GM12873 (cell line): ENCODE data around the gene SWAP70.

Experiments used
- TF ChIP-seq, protein P1 (sequence below): IDR thresholded peaks from 2 replicates; pipeline ENCODE4 v1.5.1; 2012; ENCODE audit warnings: low read depth, mild to moderate bottlenecking, moderate library complexity, low read length, control low read depth; ENCODE audit not compliant: insufficient read depth; ENCODE audit errors: missing control alignments

Gene SWAP70

GRCh38 chr11:9717719-9718118, 53.8 kb downstream of the SWAP70 start:
- TF ChIP-seq, protein P1, sequence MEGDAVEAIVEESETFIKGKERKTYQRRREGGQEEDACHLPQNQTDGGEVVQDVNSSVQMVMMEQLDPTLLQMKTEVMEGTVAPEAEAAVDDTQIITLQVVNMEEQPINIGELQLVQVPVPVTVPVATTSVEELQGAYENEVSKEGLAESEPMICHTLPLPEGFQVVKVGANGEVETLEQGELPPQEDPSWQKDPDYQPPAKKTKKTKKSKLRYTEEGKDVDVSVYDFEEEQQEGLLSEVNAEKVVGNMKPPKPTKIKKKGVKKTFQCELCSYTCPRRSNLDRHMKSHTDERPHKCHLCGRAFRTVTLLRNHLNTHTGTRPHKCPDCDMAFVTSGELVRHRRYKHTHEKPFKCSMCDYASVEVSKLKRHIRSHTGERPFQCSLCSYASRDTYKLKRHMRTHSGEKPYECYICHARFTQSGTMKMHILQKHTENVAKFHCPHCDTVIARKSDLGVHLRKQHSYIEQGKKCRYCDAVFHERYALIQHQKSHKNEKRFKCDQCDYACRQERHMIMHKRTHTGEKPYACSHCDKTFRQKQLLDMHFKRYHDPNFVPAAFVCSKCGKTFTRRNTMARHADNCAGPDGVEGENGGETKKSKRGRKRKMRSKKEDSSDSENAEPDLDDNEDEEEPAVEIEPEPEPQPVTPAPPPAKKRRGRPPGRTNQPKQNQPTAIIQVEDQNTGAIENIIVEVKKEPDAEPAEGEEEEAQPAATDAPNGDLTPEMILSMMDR, result no peak

- TF ChIP-seq, protein P1, result no peak
Observed at GRCh38 chr11:9718147-9718546, 54.3 kb downstream of the SWAP70 start.

DNA sequence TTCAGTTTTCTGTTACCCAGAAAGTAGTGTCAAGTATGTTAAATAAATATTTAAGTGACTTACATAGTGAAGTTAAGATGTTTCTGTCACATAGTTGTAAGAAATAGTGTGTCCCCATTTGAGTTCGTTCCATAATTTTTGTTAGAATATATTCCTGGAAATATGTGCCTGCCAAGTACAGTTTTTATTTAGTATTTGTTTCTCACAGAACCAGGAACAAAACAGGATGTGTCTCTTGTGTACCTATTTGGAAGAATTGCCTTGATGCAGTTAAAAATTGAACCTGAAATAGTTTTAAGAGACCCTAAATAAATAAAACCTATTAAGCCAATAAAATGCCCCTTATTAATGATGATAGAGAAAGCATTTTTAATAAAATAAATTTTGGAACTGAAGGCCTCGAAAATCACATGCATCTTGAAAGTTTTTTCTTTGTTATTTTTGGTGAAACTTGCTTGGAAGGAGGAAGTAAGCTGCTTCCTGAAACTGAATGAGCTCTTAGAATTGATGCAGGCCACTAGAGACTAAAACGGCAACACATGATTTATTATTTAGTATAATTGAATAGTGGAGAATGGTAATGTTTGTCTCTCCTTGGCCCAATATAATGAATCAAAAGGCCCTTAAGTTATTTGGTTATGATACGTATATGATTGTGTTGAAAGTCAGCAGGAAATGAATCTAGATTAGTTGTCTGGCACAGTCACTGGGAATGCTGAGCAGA, 55.9 kb downstream of the SWAP70 start:
- TF ChIP-seq, protein P1, result no peak

GRCh38 chr11:9720290-9720630, 56.4 kb downstream of the SWAP70 start:
- TF ChIP-seq, protein P1, result no peak

DNA sequence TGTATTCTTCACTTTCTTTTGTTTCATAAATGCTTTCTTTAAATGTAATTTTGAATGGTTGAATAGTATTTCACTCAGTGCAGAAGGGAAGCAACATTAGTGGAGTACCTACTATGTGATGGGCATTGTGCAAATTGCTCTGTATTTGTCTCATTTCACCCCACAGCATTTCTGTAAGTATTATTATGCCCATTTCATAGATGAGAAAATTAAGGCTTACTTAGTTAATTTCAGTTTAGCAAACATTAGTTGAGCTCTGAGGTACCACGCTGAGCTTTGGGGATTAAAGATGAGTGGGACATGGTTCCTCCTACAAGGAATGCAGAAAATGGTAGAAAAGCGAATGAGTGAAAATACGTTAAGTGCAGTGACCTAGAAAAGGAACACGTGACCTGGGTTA, 58.1 kb downstream of the SWAP70 start:
- TF ChIP-seq, protein P1, result no peak

DNA sequence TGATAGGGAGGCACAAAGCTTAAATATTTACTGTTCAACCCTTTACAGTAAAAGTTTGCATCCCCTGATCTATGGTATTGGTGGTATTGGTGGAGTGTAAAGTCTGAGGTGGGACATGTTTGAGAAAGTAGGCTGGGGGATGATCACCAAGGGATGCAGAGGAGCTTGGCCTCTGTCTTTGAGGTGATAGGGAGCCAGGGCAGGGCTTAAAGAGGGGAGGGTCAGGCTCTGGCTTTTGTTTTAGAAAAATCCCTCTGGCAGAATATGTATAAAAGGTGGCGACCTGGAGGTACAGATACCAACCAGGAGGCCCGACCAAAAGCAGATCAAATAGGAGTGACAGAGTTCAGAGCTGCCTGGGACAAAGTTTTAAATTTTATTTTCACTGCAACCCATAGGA, 59.0 kb downstream of the SWAP70 start:
- TF ChIP-seq, protein P1, result no peak

DNA sequence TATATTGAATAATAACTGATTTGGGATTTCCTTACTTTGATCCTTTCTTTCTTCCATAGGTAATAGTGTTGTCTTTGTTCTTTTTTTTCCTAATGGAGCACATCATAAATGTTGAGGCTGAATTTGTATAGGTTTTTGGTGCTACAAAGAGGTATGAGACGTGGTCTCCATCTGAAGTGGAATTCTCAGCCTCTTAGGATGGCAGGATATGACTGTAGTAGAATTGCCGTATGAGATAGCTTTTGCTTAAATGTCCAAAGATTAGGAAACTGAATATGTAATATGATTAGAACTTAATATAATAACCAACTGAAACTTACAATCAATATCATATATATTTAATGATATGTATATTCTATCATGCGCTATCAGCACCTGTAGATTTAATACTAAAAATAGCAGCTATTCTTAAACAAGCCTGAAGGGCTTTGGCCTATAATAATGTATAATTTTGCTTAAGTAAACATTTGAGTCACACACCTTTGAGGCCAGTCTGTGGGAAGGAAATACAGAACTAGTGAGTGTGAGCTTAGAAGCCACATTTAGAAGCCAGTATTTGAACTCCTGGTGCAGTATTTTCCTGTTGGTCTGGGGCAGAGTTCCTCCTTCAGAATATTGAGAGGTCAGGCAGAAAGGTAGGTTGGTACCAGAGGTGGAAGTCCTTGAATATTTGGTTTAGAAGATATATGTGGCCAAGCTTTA, 62.6 kb downstream of the SWAP70 start:
- TF ChIP-seq, protein P1, result no peak
